ENCODE measurements around the gene GSTM5.
A peak's percentile ranks its signal among the peaks of the same experiment; 100 is the strongest.
"Not testable (repeated sequence)": the region's sequence is repeated elsewhere in the genome, so short reads cannot be mapped to it uniquely, and the experiment has no call there.

GSTM5 gene

GRCh38 chr1:109728870-109729269 is 16.8 kb downstream of the GSTM5 start:
- no peak for DNase-seq (ENCODE audit: low read depth in 2 of 2)

- no peak for DNase-seq (ENCODE audit: low read depth in 2 of 2)
Measured at GRCh38 chr1:109730666-109731065, 18.6 kb downstream of the GSTM5 start.

- no peak for DNase-seq (ENCODE audit: low read depth in 2 of 2)
Measured at GRCh38 chr1:109732390-109732881, 20.4 kb downstream of the GSTM5 start.

GRCh38 chr1:109733236-109733870 is 21.3 kb downstream of the GSTM5 start:
- DNase-seq (ENCODE audit: low read depth in 2 of 2): no peak

- DNase-seq (ENCODE audit: low read depth in 2 of 2): peak; percentile 68 to 70
Measured at GRCh38 chr1:109739738-109740614, 27.9 kb downstream of the GSTM5 start.

- no peak for DNase-seq (ENCODE audit: low read depth in 2 of 2)
Measured at GRCh38 chr1:109740615-109741373, 28.7 kb downstream of the GSTM5 start, which contains the start of gene GSTM3. Gene GSTM3, minus strand, starts transcription at chr1:109741038. Its CDS starts 751 bp downstream, at chr1:109740287.

- DNase-seq (ENCODE audit: low read depth in 2 of 2): not testable (repeated sequence)
Measured at GRCh38 chr1:109748311-109748710, 36.3 kb downstream of the GSTM5 start.

GRCh38 chr1:109749221-109749620 is 37.2 kb downstream of the GSTM5 start:
- no peak for DNase-seq (ENCODE audit: low read depth in 2 of 2)

GRCh38 chr1:109750241-109750882 is 38.3 kb downstream of the GSTM5 start:
- DNase-seq (ENCODE audit: low read depth in 2 of 2): no peak

- no peak for DNase-seq (ENCODE audit: low read depth in 2 of 2)
Measured at GRCh38 chr1:109750920-109751319, 38.9 kb downstream of the GSTM5 start.

- DNase-seq (ENCODE audit: low read depth in 2 of 2): no peak
Measured at GRCh38 chr1:109751531-109752260, 39.6 kb downstream of the GSTM5 start.

GRCh38 chr1:109754738-109755137 is 42.7 kb downstream of the GSTM5 start:
- DNase-seq (ENCODE audit: low read depth in 2 of 2): no peak

GRCh38 chr1:109756325-109756724 is 44.3 kb downstream of the GSTM5 start:
- DNase-seq (ENCODE audit: low read depth in 2 of 2): not testable (repeated sequence)

GRCh38 chr1:109756848-109757521 is 44.9 kb downstream of the GSTM5 start:
- no peak for DNase-seq (ENCODE audit: low read depth in 2 of 2)

- DNase-seq (ENCODE audit: low read depth in 2 of 2): no peak
Measured at GRCh38 chr1:109757936-109758786, 46.1 kb downstream of the GSTM5 start.

- no peak for DNase-seq (ENCODE audit: low read depth in 2 of 2)
Measured at GRCh38 chr1:109759513-109760334, 47.7 kb downstream of the GSTM5 start.

- DNase-seq (ENCODE audit: low read depth in 2 of 2): no peak
Measured at GRCh38 chr1:109760581-109761226, 48.7 kb downstream of the GSTM5 start.

Measured in stimulated activated CD8-positive, alpha-beta memory T cell treated with anti-CD3 and anti-CD28 coated beads, Interleukin-15, amount 100 ng/mL, for 4 hours (primary cell).